Dedifferentiated amniotic fluid mesenchymal stem cell (primary cell): ENCODE measurements around the gene LPAR2.

Experiments used
- DNase-seq: peaks from one replicate; pipeline ENCODE4 v3.0.0-alpha.2; 2016; ENCODE audit errors: extremely low spot score

The LPAR2 gene

GRCh38 chr19:19653597-19654147 lies 25.7 kb upstream of the LPAR2 start:
- DNase-seq: no peak

- DNase-seq: no peak
Measured at GRCh38 chr19:19652482-19653295, 24.7 kb upstream of the LPAR2 start.

- no peak for DNase-seq
Measured at GRCh38 chr19:19651076-19651475, 23.1 kb upstream of the LPAR2 start.

DNA sequence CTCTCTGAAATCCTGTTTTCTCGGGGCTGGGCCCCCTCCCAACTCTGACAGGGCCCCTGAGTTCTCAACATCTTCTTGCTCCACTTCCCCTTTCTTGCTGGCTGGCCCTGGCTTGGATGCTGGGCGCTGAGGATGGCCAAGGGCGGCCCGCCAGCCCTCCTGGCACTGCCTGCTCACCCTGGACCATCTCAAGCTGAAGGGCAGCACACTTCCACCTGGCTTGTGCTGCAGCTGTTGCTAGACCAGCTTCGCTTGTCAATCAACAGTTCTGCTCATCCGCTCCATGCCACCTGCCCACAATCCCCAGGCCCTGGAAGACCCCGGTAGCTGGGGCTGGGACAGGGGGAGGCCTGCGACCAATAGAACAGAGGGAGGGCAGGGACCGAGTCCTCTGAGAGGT lies 22.3 kb upstream of the LPAR2 start:
- DNase-seq: no peak

GRCh38 chr19:19649580-19649995 lies 21.6 kb upstream of the LPAR2 start:
- DNase-seq: no peak

- no peak for DNase-seq
Measured at GRCh38 chr19:19649155-19649554, 21.1 kb upstream of the LPAR2 start.

- DNase-seq: no peak
Measured at GRCh38 chr19:19647037-19647835, 19.2 kb upstream of the LPAR2 start.

DNA sequence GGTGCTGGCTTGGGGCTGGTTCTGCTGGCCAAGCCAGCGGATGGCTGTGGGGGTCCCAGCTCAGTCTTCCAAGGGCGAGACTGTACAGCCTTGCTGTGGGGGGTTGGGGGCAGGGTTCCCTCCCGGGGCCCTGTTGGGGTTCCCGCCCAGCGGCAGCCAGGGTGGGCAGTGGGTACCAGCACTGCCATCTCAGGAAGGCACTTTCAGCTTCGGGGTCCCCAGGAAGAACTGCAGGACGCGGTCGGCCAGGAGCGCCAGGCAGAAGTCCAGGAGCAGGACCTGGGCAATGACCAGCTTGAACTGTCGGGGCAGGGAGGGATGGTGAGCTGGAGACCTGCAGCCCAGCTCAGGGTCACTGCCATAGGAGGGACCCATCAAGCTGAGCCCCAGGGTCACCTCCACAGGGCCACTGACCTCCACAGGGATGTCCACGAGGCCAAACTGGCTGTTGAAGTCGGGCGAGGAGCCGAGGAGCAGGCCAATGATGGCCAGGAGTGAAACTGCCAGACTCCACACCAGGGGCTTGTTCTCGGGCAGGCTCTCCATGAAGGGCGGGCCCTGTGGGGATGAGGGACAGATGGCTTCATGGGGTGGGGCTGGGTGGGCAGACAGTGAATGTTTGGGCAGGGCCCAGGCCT lies 17.3 kb upstream of the LPAR2 start:
- DNase-seq: no peak

DNA sequence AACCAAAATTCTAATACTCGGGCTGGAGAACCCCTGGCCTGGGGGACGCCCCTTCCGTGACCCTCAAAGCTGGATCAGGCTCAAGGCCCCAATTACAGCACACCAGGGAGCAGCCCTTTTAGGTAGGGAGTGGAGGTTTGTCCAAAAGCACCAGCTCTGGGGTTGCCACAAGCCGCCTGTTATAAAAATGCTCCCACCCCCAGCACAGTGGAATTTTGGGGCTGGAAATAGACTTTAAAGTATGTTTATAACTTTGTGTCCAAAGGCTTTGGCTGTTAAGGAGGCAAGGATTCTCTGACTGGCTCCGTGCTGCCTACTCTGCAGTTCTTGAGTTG lies 16.0 kb upstream of the LPAR2 start:
- no peak for DNase-seq

- DNase-seq: peak; percentile 32
Measured at GRCh38 chr19:19643158-19644053, 15.4 kb upstream of the LPAR2 start, which contains the start of gene GMIP. GMIP (minus strand) TSS chr19:19643657; CDS start chr19:19643529, 128 bp downstream.

DNA sequence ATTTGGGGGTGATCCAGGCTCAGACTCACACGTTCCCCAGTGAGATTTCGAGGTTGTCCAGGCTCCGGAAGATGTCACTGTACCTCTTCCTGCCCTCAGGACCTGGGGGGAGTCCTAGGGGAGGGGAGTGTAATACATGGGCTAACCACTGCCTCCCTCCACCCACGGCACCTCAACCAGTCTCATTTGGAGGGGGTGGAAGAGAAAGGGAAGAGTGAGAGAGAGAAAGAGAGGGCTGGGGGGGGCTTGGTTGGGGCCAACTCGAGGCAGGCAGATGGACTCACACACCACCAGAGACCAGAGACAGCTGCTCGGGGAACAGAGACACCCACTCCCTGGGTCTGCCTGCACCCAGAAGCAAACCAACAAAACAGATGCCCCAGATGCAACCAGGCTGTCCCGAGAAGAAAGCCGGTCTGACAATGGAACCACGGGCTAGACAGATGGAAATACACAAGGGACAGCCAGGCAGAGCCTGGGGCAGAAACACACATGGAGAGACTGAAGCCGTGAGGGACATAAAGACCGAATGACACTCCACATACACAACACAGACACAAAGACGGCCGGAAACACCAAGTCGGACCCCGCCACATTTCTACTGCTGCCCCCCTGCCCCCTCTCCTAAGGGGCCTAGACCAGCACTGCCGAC lies 14.6 kb upstream of the LPAR2 start:
- no peak for DNase-seq

- no peak for DNase-seq
Measured at GRCh38 chr19:19637523-19638251, 9.7 kb upstream of the LPAR2 start.

GRCh38 chr19:19637186-19637522 lies 9.1 kb upstream of the LPAR2 start:
- DNase-seq: no peak

GRCh38 chr19:19636573-19637185 lies 8.7 kb upstream of the LPAR2 start:
- DNase-seq: no peak

DNA sequence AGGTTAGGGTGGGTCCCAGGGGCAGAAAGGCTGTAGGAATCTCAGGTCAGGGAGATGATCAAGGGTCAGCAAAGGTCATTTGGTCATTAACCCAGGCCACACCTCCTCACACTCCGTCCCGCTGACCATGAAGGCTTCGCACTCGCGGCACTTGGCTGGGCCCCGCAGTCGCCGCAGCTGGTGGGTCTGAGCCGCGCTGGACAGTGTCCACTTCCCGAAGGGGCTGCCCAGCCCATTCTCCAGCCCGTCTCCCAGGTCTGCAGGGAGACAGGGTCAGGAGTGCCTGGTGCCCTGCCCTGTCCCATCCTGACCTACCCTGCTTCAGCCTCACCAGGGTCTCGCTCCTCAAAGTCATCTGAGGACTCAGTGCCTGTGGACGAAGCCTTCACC lies 7.3 kb upstream of the LPAR2 start:
- DNase-seq: no peak

DNA sequence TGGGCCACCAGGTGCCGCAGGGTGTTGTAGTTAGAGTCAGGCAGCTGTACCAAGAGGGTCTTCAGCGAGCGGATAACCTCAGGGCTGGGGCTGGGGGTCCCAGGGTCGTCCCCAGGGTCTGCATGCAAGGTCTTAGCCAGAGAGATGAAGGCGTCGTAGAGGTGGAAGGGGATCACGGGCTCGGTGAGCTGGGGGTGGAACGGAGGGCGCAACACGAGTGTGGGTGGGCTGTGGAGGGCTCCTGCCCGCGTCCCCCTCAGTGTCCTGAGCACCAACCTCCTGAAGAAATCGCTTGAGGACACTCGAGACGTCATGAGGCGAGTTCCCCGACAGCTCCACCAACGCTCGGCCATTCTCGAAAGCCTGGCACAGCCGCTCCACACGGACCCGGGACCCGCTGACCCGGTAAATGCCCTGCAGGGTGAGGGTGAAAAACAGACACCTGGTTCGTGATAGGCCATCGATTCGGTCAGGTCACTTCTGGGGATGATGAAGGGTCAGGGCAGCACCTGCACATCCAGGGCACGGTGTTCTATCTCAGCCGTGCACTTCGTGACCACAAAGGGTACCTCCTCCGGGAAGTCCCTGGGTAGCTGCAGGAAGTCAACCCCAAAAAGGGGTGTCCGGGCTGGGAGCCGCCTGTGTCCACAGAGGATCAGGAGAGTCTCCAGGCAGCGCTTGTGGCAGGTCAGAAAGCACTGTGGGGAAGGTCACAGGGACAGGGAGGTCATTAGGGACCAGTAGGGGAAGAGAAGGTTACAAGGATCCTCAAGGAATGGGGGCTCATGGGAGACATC lies 6.7 kb upstream of the LPAR2 start:
- DNase-seq: no peak

GRCh38 chr19:19633711-19634515 lies 5.9 kb upstream of the LPAR2 start:
- DNase-seq: no peak

DNA sequence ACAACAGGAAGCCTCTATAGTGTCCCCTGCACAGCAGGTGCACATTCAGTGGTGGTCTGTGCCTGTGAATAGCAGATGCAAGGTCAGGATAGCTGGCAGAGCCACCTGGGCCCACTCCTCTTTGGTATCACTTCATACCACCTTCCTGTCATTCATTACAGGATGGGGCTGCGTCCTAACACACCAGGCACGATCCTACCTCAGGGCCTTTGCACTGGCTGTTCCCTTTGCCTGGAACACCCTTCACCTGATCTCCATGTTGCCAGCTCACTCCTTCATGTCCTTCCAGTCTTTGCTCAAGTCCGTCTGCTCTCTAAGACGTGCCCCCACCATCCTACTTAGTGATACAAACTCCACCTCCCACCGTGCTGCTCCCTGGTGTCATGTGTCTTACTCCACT lies 4.6 kb upstream of the LPAR2 start:
- no peak for DNase-seq
